NCI-H2107 treated with DMSO at 0.1 percent for 48 hours (cell line): ENCODE measurements around the gene GRIK4.
A peak's percentile ranks its signal among the peaks of the same experiment; 100 is the strongest.

Experiments used
- DNase-seq: peaks from one replicate; lab custom pipeline; 2025; ENCODE audit not compliant: unreplicated experiment; lab: John Stamatoyannopoulos, UW

GRIK4 gene

GRCh38 chr11:120629407-120630080 lies 118.0 kb downstream of the GRIK4 start:
- DNase-seq, result no peak

- DNase-seq, result no peak
Observed at GRCh38 chr11:120630122-120630521, 118.6 kb downstream of the GRIK4 start.

DNA sequence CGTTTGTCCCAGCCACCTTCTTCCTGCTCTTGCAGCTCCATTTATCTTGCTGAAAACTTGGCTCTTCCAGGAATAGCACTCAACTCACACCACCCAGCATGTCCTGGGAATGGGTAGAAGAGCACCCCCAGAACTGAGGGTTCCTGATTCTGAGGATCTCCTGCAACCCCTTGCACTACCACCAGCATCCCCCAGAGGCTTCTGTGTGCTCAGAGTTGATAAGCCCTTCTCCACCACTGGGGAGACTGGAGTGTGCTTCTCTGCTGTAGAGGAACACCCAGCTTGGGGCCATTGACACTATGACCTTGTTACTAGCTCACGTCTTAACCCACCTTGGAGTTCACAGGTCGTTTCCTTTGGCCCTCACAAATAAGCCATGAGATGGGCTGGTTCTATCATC lies 121.0 kb downstream of the GRIK4 start:
- no peak for DNase-seq

GRCh38 chr11:120633616-120634393 lies 122.3 kb downstream of the GRIK4 start:
- DNase-seq, result no peak

GRCh38 chr11:120634706-120635105 lies 123.2 kb downstream of the GRIK4 start:
- DNase-seq, result no peak

DNA sequence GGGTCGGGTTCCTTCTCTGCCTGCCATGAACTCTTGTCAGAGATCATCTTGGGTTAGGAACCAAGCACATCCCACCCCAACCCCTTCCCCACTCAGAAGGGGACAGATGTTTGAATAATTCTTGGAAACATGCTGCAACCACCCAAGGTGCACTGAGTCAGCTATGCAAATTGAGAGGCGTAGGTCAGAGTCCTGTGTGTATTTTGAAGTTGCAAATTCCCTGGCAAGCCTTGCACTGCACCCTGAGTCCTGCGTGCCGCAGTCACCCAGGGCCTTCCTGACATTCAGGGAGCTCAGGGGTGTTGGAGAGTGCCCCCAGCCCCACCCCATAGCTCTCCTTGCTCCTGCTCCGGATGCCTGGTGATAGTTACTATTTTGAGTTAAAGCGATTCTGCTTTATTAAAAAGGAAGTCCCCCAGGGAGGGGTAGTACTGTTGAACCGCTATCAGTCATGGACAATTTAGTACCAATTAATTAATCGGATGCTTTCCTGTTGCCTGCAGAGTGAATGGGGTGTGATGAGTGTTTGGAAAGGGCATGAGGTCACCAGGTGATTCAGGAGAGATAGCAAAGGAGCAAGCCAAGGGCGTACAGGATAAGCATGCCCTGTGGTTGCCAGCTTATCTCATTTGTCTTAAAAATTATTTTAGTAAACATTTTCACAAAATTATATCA lies 123.7 kb downstream of the GRIK4 start:
- DNase-seq, result no peak

- peak; percentile 50 for DNase-seq
Observed at GRCh38 chr11:120637131-120637530, 125.6 kb downstream of the GRIK4 start.

DNA sequence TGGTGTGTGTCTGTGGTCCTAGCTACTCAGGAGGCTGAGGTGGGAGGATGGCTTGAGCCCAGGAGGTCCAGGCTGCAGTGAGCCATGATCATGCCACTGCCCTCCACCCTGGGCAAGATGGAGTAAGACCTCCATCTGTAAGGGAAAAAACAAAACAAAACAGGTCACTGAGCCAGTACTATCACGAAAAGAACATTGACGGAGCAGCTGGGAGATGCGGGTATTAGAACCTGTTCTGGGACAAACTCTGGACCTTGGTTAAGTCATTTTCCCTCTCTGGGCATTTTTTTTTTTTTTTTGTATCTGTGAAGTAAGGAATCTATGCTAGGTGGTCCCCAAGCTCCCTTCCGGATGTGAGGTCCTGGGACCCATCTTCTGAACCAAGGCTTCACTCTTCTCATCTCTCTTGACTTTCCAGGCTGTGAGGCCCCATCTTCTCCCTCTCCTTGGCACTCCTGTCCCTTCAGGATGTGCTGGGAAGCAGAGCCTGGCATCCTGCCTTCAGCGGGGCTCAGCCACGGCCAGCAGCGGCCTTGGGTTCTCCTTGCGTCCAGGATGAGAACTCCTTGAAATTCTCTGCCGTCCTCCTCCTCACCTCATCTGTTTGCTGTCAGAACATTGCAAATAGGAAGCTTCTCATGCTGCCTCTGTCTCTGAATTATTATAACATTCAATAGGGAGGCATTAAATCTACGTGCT lies 130.8 kb downstream of the GRIK4 start:
- no peak for DNase-seq

- no peak for DNase-seq
Observed at GRCh38 chr11:120643284-120643683, 131.7 kb downstream of the GRIK4 start.

DNA sequence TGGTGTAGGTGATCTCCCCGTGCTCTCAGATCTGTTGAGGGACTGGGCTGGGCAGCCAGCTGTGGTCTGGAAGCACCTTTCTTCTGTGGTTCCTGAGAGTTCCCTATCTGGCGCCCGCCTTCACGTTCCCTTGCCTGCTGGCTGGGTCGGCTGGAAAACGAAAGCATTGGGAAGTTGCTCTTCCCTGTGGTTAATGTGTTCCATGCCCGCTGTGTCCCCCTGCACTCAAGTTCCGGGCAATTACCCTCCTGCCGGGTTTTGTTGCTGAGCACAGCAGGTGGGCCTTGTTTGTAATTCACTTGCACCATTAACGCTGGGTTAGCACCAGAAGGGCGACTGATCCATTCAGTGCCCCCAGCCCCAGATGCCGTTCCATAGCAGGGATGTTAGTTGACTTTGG lies 134.1 kb downstream of the GRIK4 start:
- DNase-seq, result peak; percentile 75

GRCh38 chr11:120646206-120646605 lies 134.7 kb downstream of the GRIK4 start:
- no peak for DNase-seq

DNA sequence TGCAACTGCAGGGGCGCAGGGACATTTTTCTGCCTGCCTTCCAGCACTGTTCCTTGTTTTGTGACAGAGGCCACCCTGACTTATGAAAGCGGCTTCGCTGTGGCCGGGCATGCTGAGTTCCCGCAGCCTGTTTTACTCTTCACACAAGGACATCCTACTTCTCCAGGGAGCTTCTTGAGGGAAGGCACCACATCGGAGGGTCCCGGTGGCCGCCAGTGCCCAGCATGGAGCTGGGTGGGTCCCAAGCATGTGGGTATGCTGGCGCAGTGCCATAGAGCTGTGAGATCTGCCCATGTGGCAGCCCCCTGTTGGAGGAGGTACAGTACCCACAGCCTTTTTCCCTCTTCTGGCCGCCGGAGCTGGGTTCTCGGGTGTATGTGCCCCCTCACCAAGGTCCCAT lies 136.1 kb downstream of the GRIK4 start:
- no peak for DNase-seq

- DNase-seq, result no peak
Observed at GRCh38 chr11:120648771-120649170, 137.2 kb downstream of the GRIK4 start.

DNA sequence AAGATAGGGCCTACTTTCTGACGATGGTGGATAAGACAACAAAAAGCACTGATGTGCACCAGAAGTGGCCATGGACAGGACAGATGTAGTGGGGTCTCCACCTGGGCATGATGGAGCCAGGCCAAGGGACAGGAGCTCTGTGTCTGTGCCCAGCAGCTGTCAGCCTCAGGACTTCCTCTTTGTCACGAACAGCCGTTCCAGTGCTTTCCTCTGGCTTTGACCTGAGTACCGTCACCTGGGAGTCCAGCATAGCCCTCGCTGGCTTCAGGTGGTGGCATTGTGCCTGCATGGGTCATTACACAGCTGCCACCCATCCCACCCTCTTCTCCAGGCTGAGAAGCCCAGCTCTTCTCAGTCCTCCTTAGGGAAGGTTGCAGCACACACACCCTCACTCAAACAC lies 137.8 kb downstream of the GRIK4 start:
- no peak for DNase-seq

DNA sequence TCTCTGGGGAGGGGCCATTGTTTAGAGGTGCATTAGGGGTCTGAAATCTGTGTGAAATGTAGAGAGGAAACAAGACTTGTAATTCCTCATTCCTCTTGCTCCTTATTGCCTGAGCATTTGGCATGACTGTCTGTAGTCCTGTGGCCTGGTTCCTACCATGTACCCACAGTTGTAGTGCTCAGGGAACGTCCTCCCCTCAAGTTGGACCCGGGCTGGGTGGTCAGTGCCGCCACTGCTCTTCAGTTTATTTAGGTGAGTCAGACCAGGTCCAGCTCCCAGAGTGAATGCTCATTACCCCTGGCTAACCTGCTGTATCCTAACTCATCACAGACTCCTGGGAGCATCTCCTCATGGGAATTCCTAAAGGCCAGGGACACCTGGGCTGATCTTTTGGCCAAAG lies 139.8 kb downstream of the GRIK4 start:
- DNase-seq, result no peak

DNA sequence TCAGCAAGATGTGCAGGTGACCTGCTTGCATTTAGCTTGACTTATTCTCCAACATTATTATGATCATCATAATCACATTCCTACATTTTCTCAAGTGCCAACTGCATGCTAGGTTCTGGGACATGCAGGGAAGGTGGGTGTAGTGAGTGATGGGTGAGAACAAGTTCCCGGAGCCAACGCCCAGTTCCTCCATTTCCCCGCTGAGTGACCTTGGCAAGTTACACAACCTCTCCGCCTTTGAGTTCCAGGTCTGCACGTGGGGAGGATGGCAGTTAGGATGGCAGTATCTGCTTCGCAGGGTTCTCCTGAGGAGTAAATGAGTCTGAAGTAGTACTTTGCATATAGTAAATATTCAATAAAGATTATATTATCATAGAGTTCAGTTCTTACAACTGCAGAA lies 140.3 kb downstream of the GRIK4 start:
- no peak for DNase-seq

DNA sequence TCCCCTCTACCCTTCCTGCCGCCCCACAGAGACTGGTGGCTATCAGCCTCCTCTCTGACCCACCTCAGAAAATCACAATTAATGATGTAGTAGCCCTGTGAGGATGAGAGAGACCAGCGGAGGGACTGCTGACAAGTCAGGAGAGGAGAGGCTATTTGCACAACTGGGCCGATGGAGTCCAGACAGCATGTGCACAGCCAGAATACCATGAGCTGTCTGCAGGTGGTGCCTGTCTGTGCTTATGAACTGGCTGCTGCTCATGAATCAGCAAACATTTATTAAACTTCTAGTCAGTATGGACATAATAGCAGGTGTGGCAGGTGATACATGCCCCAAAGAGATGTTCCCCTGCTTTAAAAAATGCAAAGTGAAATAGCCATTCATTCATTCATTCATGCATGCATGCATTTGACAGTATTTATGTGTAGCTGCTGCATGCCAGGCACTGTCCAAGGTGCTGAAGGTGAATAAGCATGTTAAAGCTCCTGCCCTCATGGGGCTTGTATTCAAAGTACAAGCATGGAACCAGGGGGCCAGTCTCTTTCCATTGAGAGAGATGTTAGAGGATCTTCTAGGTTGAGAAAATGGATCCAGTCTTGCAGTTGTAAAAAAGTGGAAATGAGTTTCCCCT lies 141.3 kb downstream of the GRIK4 start:
- no peak for DNase-seq

DNA sequence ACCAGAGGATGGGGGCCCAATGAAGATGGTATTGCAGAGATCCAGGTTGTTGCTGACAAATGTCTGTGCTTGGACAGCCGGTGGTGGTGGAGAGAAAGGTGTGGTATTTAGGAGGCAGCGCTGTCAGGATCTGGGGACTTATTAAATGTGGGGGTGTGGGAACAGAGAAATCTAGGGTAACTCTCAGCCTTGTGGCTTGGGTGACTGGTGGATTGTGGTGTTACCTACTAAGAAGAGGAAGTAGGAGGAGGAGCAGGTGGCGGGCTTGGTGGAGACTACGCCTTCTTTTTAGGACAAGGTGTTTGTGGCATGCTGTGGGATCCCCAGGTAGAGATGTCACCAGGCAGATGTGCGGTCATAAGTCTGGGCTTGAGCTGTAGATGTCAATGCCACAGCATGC lies 144.0 kb downstream of the GRIK4 start:
- DNase-seq, result no peak

DNA sequence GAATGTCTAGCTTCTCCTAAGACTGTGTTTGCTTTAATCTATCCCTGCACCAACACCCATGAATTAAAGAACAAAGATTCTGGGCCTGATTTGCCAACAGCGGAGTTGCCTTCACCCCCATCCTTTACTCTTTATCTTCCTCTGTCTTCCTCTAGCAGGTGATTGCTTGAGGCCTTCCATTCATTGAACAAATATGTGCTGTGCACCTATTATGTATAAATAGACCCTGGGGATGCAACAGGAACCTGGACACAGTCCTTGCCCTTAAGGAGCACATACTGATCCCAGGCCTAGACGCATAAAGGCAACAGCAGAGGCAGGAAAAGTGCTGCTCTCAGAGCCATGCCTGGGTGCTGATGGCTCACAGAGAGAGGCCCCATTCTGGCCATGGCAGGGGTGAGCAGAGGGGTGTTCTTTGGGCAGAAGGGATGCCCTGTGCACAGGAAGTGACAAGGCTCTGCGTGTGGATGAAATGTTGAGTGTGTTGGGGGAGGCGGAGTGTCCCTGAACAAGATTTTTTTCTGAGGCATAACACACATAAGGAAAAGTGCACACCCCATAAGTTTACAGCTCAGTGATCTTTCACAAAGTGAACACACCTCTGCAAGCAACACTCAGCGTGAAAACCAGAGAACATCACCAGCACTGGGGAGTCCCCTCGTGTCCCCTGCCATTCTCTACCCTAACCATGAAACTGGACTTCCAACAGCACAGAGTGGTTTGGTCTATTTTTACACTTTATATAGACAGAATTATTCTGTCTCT lies 145.9 kb downstream of the GRIK4 start:
- DNase-seq, result no peak

GRCh38 chr11:120658071-120658423 lies 146.5 kb downstream of the GRIK4 start:
- no peak for DNase-seq
